NB4 (cell line): ENCODE data around the gene C16orf96.

Experiments
- MYC ChIP-seq: IDR thresholded peaks from 2 replicates; pipeline ENCODE4 v1.6.1; 2011; ENCODE audit warnings: low read depth, low read length
- POLR2A ChIP-seq: IDR thresholded peaks from 2 replicates; pipeline ENCODE4 v1.6.1; 2011; ENCODE audit warnings: mild to moderate bottlenecking; ENCODE audit not compliant: insufficient read length; ENCODE audit errors: extremely low read depth
- TF ChIP-seq, protein P1 (sequence below): IDR thresholded peaks from one replicate; pipeline ENCODE4 v1.5.1; 2012; ENCODE audit warnings: low read depth, low read length

DNA sequence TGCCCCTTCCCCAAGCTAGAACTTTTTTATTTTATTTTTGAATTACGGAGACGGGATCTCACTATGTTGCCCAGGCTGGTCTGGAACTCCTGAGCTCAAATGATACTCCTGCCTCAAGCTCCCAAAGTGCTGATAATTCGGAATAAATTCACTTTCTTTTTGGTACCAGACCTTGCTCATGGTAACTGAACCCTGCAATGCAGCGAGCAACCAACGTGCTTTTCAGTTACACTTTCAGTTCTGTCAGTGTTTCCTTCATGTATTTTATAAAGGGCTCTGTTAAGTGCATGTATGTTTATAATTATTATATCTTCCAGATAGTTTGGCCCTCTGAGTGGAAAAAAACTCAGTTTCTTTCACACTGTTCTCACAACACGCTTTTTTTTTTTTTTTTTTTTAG lies 13.9 kb downstream of the C16orf96 start:
- TF ChIP-seq, protein P1, sequence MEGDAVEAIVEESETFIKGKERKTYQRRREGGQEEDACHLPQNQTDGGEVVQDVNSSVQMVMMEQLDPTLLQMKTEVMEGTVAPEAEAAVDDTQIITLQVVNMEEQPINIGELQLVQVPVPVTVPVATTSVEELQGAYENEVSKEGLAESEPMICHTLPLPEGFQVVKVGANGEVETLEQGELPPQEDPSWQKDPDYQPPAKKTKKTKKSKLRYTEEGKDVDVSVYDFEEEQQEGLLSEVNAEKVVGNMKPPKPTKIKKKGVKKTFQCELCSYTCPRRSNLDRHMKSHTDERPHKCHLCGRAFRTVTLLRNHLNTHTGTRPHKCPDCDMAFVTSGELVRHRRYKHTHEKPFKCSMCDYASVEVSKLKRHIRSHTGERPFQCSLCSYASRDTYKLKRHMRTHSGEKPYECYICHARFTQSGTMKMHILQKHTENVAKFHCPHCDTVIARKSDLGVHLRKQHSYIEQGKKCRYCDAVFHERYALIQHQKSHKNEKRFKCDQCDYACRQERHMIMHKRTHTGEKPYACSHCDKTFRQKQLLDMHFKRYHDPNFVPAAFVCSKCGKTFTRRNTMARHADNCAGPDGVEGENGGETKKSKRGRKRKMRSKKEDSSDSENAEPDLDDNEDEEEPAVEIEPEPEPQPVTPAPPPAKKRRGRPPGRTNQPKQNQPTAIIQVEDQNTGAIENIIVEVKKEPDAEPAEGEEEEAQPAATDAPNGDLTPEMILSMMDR = no peak
- TF ChIP-seq POLR2A (no peak), MYC (no peak)
